Stimulated activated CD8-positive, alpha-beta memory T cell treated with anti-CD3 and anti-CD28 coated beads, Interleukin-12 subunit alpha, Interleukin-12 subunit beta, amount 100 ng/mL, for 24 hours (primary cell): ENCODE results near the gene ATP5MK.
"Not testable (repeated sequence)": the region's sequence is repeated elsewhere in the genome, so short reads cannot be mapped to it uniquely, and the experiment has no call there.

Source experiments
- DNase-seq: peaks from one replicate; pipeline ENCODE4 v3.0.0-alpha.2; 2020; ENCODE audit errors: extremely low read depth

The ATP5MK gene

GRCh38 chr10:103396067-103396788, at the start of gene ATP5MK, which contains the start of gene PDCD11:
Gene ATP5MK, minus strand, starts transcription at chr10:103396475. Its CDS starts 4,018 bp downstream, at chr10:103392457.
Gene PDCD11, plus strand, starts transcription at chr10:103396626. Its CDS starts 1,801 bp downstream, at chr10:103398427.
- DNase-seq: peak; percentile 96

GRCh38 chr10:103445366-103445765, 49.1 kb upstream of the ATP5MK start:
- DNase-seq: no peak

GRCh38 chr10:103444478-103444877, 48.2 kb upstream of the ATP5MK start:
- DNase-seq: no peak

GRCh38 chr10:103443475-103444185, 47.4 kb upstream of the ATP5MK start:
- DNase-seq: no peak

GRCh38 chr10:103442031-103442461, 45.8 kb upstream of the ATP5MK start:
- DNase-seq: no peak

- no peak for DNase-seq
These were observed 45.3 kb upstream of the ATP5MK start for GRCh38 chr10:103441611-103442010.

- no peak for DNase-seq
These were observed 44.9 kb upstream of the ATP5MK start for GRCh38 chr10:103441206-103441605.

- DNase-seq: no peak
These were observed 44.1 kb upstream of the ATP5MK start for GRCh38 chr10:103440416-103440815.

- no peak for DNase-seq
These were observed 43.5 kb upstream of the ATP5MK start for GRCh38 chr10:103439776-103440175.

GRCh38 chr10:103433858-103434257, 37.6 kb upstream of the ATP5MK start:
- DNase-seq: no peak

GRCh38 chr10:103431902-103432301, 35.6 kb upstream of the ATP5MK start:
- no peak for DNase-seq

- DNase-seq: no peak
These were observed 33.4 kb upstream of the ATP5MK start for GRCh38 chr10:103429647-103430046.

- no peak for DNase-seq
These were observed 32.8 kb upstream of the ATP5MK start for GRCh38 chr10:103428989-103429643.

- DNase-seq: no peak
These were observed 31.6 kb upstream of the ATP5MK start for GRCh38 chr10:103427866-103428265.

GRCh38 chr10:103423748-103424147, 27.5 kb upstream of the ATP5MK start:
- no peak for DNase-seq

GRCh38 chr10:103419101-103419500, 22.8 kb upstream of the ATP5MK start:
- no peak for DNase-seq

GRCh38 chr10:103417601-103418000, 21.3 kb upstream of the ATP5MK start:
- DNase-seq: no peak

GRCh38 chr10:103417148-103417469, 20.8 kb upstream of the ATP5MK start:
- DNase-seq: not testable (repeated sequence)

GRCh38 chr10:103416436-103417147, 20.3 kb upstream of the ATP5MK start:
- peak; percentile 8 for DNase-seq

GRCh38 chr10:103415581-103415980, 19.3 kb upstream of the ATP5MK start:
- no peak for DNase-seq

GRCh38 chr10:103413564-103413963, 17.3 kb upstream of the ATP5MK start:
- no peak for DNase-seq

GRCh38 chr10:103397191-103397825, 1.0 kb upstream of the ATP5MK start:
- no peak for DNase-seq
